HCEC 1CT (cell line): ENCODE results near the gene FOXN1.

ENCODE experiments used
- DNase-seq: peaks from one replicate; pipeline ENCODE4 v3.0.0-alpha.2; 2017

Gene FOXN1

GRCh38 chr17:28576758-28577465, 70.8 kb downstream of the FOXN1 start, which contains the start of gene ALDOC:
TSS of gene ALDOC (minus strand) at chr17:28576895. CDS start at chr17:28575532, 1,363 bp downstream.
- DNase-seq, result peak; percentile 90

GRCh38 chr17:28577466-28577824, 71.3 kb downstream of the FOXN1 start:
- DNase-seq, result no peak

DNA sequence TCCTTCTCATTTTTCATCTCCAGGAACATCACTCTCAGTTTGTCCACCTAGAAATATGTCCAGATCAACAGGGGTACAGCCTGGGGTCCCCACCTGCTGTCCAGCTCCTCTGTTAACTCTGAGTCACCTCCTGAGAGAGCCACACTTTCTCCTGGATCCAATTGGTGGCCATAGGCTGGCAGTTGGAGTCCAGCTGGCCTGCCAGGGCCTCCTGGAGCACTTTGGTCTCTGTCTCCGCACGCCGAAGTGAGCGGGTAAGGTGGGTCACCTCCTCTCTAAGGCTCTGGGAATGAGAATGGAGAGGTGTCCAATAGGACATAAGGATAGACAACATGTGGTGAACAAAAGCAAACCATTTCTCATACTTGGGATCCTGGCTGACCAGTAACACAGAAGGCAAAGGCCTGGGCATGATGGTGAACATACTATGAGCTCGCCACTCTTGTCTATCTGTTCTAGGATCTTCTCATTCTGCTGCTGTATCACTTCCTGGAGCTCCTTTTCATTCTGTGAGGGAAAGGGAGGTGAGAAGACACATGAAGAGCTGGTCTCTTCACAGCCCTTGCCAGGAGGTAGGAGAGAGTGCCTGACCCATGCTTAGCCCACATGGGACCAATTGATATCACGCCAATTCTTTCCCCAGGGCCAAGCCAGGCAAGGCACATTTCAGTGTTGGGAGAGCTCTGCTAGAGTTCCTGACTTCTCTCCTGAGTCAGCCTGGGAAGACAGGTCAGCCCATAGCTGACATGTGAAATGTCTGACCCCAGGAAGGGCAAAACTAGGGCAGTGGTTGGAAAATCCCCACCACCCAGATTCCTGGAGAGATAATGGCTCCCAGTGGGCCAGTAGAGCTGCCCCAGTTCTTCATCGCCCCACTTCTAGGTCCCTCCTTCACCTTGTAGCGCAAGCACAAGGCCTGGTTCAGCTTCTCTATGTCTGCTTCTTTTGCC, 72.4 kb downstream of the FOXN1 start:
- DNase-seq, result no peak

DNA sequence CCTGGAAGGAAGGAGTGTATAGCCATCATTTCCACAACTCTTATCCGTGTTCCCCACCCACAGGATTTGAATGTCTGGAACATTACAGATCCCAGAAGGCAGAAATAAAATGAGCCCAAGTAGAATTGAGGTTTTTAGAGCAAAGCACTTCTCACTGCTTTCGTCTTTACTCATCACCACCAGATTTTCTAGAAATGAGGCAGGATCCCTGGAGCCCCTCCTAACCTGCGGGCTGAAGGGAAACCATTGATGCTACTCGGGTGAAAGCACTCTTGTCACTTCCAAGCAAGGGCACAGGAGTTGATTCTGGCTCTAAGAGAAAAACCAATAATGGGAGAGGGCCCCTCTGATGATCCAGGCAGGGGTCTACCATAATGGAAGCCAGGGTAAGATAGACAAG, 73.4 kb downstream of the FOXN1 start:
- DNase-seq, result no peak

GRCh38 chr17:28580959-28581358, 74.8 kb downstream of the FOXN1 start:
- DNase-seq, result no peak

DNA sequence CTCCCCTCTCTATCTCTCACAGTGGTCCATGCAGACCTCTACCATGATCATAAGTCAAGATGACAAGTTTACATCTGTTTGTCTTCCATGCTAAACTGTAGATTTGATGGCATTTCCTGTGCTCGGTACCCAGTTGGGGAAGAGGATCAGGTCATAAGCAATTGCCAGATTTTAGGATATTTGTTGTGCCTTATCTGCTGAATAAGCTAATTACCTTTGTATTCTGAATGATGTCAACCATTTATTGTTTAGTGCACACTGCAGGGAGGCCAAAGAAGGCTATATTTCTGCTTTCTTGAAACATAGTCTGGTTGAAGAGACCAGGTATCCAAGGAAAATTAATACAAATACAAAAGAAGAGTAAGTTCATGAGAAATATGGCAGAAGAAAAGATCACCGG, 76.4 kb downstream of the FOXN1 start:
- no peak for DNase-seq

- DNase-seq, result no peak
Observed at GRCh38 chr17:28584434-28584833, 78.3 kb downstream of the FOXN1 start.

DNA sequence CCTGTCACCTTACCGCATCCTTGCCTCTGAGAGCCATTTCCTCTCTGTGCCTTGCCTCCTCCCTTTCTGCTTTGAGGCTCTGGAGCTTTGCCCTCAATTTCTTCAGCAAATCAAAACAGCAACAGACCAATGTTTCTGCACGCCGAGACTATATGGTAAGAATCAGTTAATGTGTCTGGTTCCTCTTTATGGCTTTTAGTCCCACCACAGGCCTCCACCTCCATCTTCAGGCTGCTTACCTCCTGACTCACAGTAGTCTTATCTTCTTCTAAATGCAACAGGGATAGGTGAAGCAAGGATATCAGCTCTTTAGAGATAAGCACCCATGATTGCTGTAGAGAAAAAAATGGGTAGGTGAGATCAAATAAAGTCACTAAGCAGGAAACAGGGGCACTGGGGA, 79.7 kb downstream of the FOXN1 start:
- DNase-seq, result no peak
